GM04503 (cell line): Measurements from ENCODE around the gene EPC2.
"Not testable (repeated sequence)": the region's sequence is repeated elsewhere in the genome, so short reads cannot be mapped to it uniquely, and the experiment has no call there.

Experiments
- DNase-seq: peaks from one replicate; pipeline ENCODE4 v3.0.0-alpha.2; 2012; ENCODE audit warnings: low read depth

The EPC2 gene

DNA sequence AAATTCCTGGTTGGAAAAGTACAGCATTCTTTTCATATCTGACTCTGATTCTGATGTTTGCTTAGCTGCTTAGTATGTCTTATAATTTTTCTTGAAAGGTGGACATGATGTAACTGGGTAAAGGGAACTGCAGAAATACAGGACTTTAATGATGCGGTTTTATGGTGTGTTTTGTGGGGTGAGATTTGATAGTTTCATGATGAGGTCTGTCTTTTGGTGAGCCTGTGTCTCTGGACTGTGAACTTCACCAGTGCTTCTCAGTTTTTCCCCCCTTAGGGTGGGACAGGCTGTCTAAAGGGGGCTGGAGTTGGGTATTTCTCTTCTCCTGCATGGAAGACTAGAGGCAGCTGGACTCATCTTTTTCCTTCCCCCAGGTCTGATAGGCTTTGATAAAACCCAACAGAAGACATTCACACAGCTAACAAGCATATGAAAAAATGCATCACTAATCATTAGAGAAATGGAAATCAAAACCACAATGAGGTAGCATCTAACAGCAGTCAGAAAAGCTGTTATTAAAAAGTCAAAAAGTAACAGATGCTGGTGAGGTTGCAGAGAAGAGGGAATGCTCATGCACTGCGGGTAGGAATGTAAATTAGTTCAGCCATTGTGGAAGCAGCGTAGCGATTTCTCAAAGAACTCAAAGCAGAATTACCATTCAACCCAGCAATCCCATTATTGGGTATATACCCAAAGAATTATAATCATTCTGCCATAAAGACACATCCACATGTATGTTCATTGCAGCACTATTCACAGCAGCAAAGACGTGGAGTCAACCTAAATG lies 77.6 kb downstream of the EPC2 start:
- no peak for DNase-seq

DNA sequence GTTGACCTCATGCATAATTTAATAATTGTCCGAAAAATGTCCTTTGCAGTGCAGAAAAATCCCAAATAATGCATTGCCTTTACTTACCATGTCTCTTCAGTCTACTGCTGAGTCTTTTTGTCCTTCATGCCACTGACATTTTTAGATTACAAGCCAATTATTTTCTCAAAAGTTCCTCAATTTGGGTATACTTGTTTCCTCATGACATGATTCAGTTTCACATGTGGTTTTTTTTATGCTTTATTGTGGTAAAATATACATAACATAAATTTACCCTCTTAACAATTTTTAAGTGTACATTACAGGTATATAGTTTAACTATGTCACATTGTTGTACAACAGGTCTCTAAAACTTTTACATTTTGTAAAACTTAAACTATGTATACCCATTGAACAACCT lies 81.0 kb downstream of the EPC2 start:
- no peak for DNase-seq

DNA sequence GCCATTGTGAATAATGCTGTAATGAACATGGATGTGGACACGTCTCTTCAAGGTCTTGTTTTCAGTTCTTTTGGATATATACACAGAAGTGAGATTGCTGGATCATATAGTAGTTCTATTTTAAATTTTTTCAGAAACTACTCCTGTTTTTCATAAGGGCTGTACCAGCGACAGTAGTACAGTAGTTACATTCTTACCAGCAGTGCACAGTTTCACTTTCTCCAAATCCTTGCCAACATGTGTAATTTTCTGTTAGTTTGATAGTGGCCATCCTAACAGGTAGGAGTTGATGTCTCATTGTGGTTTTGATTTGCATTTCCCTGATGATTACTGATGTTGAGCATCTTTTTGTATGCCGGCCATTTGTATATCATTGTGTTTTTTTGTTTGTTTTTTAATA lies 81.7 kb downstream of the EPC2 start:
- DNase-seq = no peak

DNA sequence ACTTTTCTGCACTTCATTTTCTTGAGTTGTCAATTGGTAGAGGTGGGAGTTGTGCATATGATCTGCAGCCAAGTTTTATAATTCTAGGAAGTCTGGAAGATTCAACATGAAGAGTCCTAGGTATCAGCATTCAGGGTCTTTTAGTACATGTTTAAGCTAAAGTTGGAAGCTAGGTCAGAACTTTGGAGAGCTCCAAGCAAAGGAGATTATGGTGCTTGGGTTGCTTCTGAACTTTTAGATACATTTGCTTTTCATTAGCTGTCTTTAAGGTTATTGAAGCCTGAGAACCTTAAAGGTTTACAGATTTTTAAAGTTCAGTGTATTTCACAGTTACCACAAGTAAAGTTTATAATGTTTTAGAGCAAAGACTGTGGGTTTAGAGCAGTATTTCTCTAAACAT lies 85.5 kb downstream of the EPC2 start:
- no peak for DNase-seq

DNA sequence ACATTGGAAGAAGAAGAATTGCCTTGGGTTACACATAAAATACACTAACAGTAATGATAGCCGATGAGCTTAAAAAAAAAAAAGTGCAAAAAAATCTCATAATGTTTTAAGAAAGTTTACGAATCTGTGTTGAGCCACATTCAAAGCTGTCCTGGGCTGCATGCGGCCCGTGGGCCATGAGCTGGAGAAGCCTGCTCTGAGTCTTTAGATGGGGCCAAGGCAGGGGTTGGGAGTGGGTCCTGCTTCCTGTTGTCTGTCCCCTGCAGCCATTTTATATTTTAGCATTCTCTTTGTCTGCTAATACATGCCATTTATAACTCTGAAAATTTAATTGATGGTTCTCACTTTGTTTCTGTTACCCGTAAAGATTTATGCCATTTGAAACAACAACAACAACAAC lies 93.2 kb downstream of the EPC2 start:
- no peak for DNase-seq

DNA sequence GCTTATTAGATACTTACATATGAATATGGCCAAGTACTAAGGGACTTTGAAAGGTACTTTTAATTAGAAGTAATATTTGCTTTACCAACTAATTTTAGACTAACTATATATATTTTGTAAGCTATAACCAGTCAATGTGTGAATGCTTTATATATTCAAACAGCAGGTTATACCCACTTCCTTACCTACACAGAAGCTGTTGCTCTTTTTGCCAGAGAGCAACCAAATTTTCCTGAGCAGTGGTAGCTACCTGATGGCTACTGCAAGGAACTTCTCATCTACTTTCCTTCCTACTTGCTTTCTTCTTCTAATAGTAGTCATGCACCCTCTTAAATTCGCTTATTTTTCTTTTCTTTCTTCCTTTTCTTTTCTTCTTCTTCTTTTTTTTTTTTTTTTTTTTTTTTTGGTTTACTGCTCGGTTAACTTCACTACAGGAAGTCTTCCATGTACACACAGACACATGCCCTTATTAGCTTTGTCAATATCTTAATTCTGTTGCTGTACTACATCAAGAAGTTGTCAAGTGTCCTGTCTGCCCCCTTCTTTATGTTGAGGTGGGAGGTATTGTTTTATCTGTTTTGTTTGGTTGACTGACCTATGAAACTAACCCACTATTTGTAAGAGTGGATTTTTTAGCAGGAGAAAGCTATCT lies 95.0 kb downstream of the EPC2 start:
- no peak for DNase-seq

DNA sequence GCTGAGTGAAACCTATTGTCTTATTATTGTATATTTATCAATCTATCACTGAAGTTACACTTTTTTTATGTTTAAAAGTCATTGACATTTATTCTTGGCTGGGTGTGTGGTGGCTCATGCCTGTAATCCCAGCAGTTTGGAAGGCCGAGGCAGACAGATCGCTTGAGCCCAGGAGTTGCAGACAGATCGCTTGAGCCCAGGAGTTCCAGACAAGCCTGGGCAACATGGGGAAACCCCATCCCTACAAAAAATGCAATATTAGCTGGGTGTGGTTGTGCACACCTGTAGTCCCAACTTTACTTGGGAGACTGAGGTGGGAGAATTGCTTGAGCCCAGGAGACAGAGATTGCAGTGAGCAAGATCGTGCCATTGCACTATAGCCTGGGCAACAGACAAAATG lies 97.8 kb downstream of the EPC2 start:
- no peak for DNase-seq

DNA sequence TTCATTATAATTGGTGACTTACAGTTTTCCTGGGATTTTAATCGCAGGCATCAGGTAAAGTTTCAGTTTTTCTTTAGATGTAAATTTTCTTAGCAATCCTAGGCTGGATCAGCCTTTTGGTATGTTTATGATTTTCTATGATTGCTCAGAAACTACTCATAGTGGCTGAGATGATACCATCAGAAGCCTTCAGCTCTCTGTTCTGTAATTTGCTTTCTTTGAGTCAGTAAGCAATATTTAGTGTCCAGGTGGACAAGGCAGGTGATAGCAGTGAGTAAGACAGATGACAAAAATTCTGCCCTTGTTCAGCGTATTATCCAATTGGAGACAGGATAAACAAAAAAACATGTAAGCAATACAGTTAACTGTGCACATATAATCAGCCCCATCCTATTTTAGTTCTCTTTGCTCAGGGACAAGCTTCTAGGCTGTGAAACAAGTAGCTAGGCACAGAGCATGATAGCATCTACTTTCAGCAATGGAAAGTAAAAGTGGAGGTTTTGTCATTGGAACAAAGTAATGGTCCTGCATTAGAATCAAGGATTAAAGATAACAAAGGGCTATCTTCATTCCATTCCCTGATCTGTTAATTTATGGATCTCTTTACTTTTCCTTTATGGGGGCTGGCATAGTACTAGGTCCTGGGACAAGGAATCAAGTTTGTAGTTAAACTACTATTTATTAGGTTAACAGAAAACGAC lies 100.8 kb downstream of the EPC2 start:
- DNase-seq = no peak

DNA sequence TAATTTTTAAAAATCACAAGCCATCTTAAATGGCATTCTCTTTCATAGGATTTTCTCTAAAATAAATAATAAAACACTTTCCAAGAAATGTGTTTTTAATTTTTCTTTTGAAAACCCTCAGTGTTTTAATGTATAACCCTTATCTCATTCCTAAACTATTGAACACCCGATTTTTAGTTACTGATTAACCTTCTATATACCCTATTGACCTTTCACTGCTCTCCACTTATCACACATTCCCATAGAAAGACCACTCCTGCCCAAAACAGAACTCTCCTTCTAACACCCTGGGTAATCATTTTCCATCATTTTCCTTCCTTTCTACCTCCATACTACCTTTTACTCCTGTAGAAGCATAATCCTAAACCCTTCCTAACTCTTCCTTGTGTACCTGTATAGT lies 102.4 kb downstream of the EPC2 start:
- DNase-seq = no peak

DNA sequence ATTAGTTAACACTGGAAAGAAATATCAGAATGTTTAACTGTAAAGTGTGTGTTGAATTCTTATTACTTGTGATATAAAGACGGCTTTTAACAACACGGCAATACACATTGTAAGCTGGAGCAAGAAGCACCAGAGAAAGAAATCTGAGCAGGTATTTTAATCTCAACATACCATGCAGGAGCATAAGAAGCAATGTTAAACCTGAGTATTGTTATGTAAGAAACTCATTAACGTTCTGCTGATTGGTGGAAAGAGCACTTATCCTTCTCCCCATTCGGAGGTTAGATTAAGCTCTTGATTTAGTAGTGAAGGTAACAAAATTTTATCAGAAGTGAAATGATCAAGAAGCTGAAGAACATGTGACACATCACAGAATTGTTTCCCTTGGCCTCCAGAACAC lies 107.4 kb downstream of the EPC2 start:
- DNase-seq = no peak

DNA sequence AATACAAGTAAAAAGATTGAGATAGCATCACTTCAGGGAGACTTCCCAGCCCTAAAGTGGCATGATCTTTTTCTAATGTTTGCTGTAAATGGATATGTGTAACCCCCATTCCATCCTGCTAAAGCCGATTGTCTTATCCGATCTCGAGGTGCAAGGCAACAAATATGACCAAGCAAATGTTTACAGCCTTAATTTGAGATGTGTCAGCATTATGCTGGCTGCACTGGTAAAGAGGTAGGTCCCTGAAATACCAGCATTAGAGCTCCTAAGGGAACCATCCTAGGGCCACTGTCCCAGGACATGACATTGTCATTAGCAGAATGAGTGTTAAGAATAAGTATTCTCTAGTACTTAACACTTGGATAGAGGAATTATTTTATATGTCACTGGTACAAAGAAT lies 108.4 kb downstream of the EPC2 start:
- DNase-seq = no peak

DNA sequence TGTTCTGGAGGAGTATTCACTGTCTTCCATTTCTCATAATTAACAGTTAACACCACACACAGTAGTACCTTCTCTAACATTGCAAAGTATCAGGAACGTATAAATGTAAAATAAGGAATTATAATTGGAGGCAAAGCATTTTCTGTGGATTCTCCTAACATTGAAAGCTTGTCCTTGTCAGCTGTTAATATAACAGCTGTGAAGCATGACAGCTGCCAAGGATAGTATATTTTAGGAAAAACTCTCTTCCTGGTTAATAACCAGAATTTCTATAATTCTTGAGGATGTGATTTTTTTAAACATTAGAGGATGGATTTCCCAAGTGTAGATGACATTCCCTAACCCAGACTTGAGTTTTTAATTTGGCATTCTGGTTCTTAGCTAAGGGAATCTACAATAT lies 110.3 kb downstream of the EPC2 start:
- no peak for DNase-seq

DNA sequence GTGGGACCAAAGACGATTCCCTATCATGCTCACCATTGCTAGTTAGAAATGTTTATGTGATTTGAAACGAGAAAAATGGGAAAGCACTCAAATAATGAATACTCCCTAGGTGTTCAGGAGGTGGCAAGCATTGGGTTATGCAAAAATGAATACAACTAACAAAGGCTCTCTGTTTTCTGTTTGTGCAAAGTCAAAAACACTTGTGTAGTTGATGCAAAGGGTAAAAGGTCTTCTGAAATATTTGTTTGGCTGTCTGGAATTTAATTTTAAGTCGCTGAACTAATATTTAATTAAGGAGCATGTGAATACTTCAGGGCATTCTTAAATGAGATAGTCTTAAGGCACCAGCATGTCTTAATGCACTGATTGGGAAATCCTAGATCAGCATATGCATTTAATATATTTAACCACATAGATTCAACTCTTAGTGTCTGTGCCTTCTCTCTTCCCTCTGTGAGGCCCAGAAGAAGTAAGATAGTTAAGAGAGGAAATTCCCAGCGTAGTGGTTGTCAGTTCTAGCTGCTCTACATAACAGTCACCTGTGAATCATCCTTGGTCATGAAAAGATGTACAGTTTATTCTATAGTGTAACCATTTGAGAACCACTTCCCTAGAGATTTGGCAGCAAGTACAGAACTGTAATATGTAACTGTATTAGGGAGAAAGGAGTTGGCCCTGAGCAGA lies 111.9 kb downstream of the EPC2 start:
- no peak for DNase-seq

DNA sequence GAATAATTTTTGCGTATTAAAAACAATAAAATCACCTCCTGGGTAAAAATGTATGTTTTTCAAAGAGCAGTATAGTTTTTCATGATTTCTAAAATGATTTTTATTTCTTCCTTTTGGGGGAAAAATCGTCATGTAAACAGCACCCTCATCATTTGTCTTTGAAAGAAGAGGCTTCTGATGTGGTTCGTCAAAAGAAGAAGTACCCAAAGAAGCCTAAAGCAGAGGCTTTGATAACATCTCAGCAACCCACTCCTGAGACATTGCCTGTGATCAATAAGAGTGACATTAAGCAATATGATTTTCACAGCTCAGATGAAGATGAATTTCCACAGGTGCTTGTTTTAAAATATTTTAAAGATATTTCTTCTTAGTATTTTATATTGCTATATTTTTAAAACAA lies 120.3 kb downstream of the EPC2 start:
- DNase-seq = no peak

DNA sequence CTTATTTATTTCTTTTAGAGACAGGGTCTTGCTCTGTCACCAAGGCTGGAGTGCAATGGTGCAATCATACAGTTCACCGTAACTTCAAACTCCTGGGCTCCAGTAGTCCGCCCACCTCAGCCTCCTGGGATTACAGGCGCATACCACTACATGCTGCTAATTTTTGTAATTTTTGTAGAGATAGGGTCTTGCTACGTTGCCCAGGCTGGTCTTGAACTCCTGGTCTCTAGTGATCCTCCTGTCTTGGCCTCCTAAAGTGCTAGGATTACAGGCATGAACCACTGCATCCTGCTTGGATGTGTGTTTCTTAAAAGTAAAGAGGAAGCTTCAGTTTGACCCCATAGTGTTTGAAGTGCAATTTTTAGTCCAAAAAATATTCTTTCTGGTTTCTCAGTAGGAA lies 125.5 kb downstream of the EPC2 start:
- DNase-seq = no peak

DNA sequence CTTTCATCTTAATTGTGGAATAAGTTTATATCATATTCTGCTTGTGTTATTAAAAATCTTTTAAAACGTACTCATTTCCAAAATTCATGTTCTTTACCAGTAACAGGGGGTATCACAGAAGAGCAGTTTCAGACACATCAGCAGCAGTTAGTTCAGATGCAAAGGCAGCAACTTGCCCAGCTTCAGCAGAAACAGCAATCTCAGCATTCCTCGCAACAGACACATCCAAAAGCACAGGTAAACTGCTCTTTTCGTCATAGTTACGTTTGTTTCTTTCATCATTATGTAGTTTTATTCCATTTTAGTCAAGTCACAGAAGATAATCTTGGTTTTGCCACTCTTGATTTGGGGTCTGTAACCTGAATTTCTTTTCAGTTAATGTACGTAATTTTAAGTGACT lies 137.0 kb downstream of the EPC2 start:
- DNase-seq = no peak

DNA sequence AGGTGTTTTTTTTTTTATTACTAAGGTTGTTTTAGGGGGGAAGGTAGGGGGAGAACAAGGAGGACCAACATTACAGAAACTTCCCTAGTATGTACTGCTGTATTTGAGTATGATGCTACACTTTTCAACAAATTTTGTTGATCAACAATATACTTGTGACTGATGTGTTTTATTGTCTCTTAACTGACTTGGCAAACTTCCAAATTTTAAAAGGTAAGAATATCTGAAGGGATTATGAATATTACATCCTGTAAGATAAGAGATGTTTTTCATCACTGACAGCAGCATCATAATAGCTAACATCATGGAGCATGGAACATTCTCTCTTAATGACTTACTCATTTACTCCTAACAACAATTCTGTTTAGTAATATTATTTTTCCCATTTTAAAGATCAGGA lies 144.5 kb downstream of the EPC2 start:
- DNase-seq = no peak

DNA sequence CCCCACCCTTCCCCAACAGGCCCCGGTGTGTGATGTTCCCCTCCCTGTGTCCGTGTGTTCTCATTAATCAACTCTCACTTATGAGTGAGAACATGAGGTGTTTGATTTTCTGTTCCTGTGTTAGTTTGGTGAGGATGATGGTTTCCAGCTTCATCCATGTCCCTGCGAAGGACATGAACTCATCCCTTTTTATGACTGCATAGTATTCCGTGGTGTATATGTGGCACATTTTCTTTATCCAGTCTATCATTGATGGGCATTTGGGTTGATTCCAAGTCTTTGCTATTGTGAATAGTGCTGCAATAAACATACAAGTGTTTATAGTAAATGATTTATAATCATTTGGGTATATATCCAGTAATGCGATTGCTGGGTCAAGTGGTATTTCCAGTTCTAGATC lies 145.6 kb downstream of the EPC2 start:
- not testable (repeated sequence) for DNase-seq

DNA sequence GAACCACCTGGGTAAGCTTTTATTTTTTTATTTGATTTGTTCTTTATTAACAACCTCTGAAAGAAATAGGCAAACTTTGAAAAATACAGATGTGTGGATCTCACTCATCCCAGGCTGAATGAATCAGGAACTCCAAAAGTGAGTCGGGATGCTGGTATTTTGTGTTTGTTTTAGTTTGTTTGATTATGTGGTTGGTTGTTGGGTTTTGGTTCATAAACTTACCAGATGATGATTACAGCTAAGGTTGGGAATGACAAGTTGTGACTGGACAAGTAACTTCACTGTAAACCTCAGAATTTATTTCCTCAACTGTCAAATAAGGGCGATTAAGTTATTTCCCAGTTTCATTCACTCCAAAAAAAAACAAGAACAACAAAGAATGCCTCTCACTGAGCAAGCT lies 150.0 kb downstream of the EPC2 start:
- DNase-seq = peak; percentile 39

DNA sequence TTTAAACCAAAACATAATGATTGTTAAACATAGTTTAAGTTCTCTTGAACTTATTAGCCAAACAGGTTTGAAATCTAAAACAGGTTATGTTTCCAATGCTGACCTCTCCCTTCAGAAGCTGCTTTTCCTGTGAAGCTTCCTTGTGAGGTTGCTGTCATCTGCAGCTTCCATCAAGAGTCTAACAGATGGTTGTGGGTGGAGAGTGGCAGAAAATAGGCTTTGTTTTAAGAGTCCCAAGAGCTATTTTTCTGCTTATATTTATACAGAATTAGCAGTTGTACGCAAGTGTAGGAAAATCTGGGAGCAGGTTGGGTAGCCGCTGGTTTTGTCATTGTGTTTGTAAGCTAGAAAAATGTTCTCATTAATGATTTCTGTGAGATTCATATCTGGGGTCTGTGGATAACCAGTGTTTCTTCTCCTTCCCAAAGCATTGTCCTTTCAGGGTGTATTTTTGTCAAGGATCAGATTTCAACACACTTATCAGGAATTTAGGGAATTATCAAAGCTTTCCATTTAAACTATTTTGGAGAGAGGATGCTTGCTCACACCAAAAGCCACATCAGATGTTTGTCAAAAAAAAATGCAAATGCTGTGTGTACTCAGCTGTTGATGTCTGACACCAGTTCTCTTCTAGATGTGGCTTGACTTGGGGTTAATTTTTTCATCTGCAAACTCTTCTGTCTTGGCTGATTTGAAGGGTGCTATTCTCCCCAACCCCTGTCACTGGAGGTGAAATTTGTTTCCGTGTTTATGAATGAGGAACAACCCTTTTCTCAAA lies 152.4 kb downstream of the EPC2 start:
- DNase-seq = no peak

DNA sequence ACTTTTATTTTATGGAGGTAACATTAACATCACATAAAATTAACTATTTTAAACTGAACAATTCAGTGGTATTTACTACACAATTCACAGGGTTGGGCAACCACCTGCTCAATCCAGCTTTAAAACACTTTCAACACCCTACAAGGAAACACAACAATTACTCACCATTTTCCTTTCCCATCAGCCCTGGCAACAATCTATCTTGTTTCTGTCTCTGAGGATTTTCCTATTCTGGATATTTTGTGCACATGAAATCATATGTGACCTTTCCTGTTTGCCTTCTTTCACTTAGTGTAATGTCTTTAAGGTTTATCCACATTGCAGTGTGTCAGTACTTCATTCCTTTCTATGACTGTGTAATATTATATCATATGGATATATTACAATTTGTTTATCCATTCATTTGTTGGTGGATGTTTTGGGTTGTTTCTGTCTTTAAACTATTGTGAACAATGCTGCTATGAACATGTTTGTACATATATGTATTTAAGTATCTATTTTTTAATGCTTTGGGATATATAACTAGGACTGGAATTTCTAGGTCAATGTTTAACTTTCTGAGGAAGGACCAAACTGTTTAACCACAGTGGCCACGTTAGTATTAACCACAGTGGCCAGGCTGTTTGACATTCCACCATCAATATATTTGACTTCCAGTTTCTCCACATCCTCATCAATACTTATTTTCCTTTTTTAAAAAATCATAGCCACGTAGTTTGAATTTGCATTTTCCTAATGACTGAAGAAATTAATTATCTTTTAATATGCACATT lies 158.1 kb downstream of the EPC2 start:
- no peak for DNase-seq
